ENCODE data around the gene ZCCHC2. TPM values are rescaled to one million over a fixed set of nuclear protein-coding genes. Genes with fewer than 3 reads are reported as not detected.

Gene ZCCHC2
- total RNA-seq, 1 donor from 2014 or later = 21.0 TPM

DNA sequence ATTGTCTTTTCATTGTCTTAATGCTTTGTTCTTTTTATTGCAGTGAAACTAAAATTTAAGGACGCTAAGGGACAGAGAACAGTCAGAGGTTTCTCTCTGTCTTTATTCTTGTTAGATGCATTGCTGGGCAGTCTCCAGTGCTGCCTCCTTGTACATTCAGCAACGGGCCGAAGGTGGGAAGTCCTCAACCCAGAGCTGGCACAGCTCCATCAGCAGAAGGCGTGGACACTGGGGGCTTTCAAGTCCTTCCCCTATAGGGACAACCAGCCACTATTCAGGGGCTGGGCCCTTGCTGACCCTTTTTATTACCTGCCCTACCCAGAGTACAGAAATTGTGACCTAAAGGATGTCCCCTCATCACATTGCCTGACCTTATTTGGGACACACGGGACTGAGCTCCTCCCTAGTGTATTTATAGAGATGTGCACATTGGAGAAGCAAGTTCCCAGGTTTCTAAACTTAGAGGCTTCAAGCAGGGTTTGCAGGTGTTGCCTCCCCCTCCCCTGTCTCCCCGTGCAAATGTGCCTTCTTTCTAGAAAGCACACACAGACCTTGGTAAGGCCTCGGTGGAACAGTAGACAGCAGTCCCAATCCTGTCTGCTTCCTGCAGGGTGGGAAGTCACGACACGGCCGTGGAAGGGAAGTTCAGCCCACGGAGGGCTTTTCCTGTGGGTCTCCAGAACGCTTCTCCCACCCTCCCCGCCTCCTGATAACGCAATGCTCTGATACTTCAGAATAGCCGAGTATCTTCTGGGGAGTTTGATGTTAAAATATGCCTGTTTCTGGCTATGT is 68.2 kb downstream of the ZCCHC2 start:
- H3K9me3 Mint-ChIP-seq (ENCODE audit: unreplicated experiment) = no peaks in the 10 kb centered on the region
- no peak for DNase-seq (ENCODE audit: low spot score)
- no peak overlapping the region for H3K27ac Mint-ChIP-seq (ENCODE audit: unreplicated experiment)
- peaks cover 7% of the 10 kb centered on the region for H3K4me1 Mint-ChIP-seq (ENCODE audit: unreplicated experiment)
- H3K36me3 Mint-ChIP-seq (ENCODE audit: low read depth, unreplicated experiment) = no peaks in the 10 kb centered on the region
- H3K27me3 Mint-ChIP-seq (ENCODE audit: unreplicated experiment) = peaks cover 7% of the 10 kb centered on the region
- TF ChIP-seq, protein P1, sequence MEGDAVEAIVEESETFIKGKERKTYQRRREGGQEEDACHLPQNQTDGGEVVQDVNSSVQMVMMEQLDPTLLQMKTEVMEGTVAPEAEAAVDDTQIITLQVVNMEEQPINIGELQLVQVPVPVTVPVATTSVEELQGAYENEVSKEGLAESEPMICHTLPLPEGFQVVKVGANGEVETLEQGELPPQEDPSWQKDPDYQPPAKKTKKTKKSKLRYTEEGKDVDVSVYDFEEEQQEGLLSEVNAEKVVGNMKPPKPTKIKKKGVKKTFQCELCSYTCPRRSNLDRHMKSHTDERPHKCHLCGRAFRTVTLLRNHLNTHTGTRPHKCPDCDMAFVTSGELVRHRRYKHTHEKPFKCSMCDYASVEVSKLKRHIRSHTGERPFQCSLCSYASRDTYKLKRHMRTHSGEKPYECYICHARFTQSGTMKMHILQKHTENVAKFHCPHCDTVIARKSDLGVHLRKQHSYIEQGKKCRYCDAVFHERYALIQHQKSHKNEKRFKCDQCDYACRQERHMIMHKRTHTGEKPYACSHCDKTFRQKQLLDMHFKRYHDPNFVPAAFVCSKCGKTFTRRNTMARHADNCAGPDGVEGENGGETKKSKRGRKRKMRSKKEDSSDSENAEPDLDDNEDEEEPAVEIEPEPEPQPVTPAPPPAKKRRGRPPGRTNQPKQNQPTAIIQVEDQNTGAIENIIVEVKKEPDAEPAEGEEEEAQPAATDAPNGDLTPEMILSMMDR (IDR thresholded peaks at IDR 0.05; ENCODE audit: unreplicated experiment) = no peak
- no peak overlapping the region for H3K4me3 Mint-ChIP-seq (ENCODE audit: unreplicated experiment)

DNA sequence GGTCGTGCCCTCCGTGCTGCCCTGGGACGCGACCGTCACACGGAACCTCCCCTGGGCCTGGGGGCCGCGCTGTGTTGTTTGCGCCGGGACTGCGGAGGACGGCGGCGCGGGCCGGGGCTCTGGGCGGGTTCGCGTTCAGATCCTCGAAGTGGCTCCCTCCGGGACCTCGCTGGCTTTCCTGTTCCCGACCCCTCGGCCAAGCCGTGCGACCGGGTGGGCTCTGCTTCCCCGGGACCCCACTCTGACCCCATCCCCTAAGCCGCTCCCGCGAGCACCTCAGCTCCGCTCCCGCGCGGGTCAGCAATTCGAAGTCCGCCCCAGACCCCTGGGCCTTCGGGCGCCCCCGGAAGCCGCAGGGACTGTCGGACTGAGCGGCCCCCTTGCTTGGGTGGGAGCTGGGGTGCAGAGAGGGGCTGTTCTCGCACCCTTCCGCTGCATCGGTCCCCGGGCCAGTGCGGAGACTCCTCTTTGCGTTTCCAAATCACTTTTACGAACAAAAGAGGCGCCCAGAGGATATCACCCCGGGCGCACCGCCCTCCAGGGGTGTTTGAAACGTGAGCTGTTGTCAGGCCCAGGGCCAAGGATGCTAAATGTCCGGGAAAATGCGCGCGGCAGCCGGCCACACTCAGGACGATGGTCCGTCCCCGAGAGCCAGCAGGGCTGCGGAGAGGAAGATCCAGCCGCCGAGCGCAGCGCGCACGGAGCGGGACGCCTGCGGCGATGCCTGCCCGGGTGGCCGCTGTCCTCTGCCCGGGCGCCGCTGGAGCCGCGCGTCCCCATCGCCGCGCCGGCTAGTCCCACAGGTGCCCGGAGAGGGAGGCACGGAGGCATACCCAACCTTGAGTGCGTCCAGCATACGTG is 73.5 kb downstream of the ZCCHC2 start:
- peaks cover 11% of the 10 kb centered on the region for H3K27me3 Mint-ChIP-seq (ENCODE audit: unreplicated experiment)
- H3K36me3 Mint-ChIP-seq (ENCODE audit: low read depth, unreplicated experiment) = peaks cover 3% of the 10 kb centered on the region
- no peaks in the 10 kb centered on the region for H3K9me3 Mint-ChIP-seq (ENCODE audit: unreplicated experiment)

DNA sequence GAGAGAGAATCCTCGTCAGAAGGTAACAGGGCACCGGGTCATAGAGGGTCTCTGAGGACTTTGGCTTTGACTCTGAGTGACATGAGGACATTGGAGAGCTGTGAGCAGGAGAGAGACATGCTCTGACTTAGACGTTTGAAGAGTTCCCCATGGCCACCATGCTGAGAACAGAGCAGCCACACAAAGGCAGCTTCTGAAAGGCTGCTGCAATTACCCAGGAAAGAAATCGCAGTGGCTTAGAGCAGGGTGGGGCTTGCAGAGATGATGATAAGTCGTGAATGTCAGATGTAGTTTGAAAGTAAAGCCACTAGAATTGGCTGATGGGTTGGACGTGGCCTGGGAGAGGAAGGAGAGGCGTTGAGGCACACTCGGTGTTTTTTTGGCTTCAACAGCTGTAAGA is 79.0 kb downstream of the ZCCHC2 start:
- DNase-seq (ENCODE audit: low spot score) = no peak
- no peaks in the 10 kb centered on the region for H3K9me3 Mint-ChIP-seq (ENCODE audit: unreplicated experiment)
- H3K27ac Mint-ChIP-seq (ENCODE audit: unreplicated experiment) = peak overlapping the region; percentile 19
- TF ChIP-seq, protein P1 (IDR thresholded peaks at IDR 0.05; ENCODE audit: unreplicated experiment) = no peak
- no peak overlapping the region for H3K4me3 Mint-ChIP-seq (ENCODE audit: unreplicated experiment)
- H3K27me3 Mint-ChIP-seq (ENCODE audit: unreplicated experiment) = peaks cover 13% of the 10 kb centered on the region
- H3K4me1 Mint-ChIP-seq (ENCODE audit: unreplicated experiment) = peaks cover 10% of the 10 kb centered on the region
- peaks cover 3% of the 10 kb centered on the region for H3K36me3 Mint-ChIP-seq (ENCODE audit: low read depth, unreplicated experiment)

More for the DNA sequence above, 73.5 kb downstream of the ZCCHC2 start:
- Mint-ChIP-seq H3K4me1 (ENCODE audit: unreplicated experiment) (peaks cover 5% of the 10 kb centered on the region), H3K4me3 (ENCODE audit: unreplicated experiment) (peak overlapping the region; percentile 56), H3K27ac (ENCODE audit: unreplicated experiment) (no peak overlapping the region)
- DNase-seq (ENCODE audit: low spot score) = peak; percentile 59
- TF ChIP-seq, protein P1 (IDR thresholded peaks at IDR 0.05; ENCODE audit: unreplicated experiment) = no peak

DNA sequence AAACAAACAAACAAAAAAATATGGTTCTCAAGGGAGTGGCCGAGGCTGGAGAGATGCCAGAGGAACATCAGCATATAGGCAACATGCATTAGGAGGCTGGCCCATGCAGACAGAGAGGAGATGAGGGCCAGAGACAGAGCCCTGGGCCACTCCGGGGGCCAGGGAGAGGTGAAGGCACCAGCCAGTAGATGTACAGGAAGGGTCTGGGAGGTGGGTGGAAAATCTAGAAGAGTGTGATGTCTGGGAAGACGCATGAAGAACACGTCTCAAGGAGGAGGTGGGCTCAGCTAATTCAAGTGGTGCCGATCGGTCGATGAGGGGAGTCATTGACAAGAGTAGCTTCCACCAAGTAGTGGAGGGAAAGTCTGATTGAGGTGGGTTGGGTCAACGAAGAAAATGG is 79.9 kb downstream of the ZCCHC2 start:
- no peak for DNase-seq (ENCODE audit: low spot score)
- Mint-ChIP-seq H3K27me3 (ENCODE audit: unreplicated experiment) (peaks cover 10% of the 10 kb centered on the region), H3K27ac (ENCODE audit: unreplicated experiment) (no peak overlapping the region), H3K9me3 (ENCODE audit: unreplicated experiment) (no peaks in the 10 kb centered on the region), H3K36me3 (ENCODE audit: low read depth, unreplicated experiment) (no peaks in the 10 kb centered on the region), H3K4me3 (ENCODE audit: unreplicated experiment) (no peak overlapping the region), H3K4me1 (ENCODE audit: unreplicated experiment) (peaks cover 4% of the 10 kb centered on the region)
- TF ChIP-seq, protein P1 (IDR thresholded peaks at IDR 0.05; ENCODE audit: unreplicated experiment) = no peak

Measured in endothelial cell (in vitro differentiated cells).